Stimulated activated naive CD8-positive, alpha-beta T cell treated with anti-CD3 and anti-CD28 coated beads, Interleukin-15, amount 100 ng/mL, for 72 hours (primary cell): ENCODE measurements around the gene FOXD4L1.
A peak's percentile ranks its signal among the peaks of the same experiment; 100 is the strongest.
"Not testable (repeated sequence)": the region's sequence is repeated elsewhere in the genome, so short reads cannot be mapped to it uniquely, and the experiment has no call there.

Experiments used
- ATAC-seq: fragments of 150-1000 bp; cut with Tn5 transposase; 2 replicates; pipeline ENCODE4 v1.10.0; 2021; ENCODE audit warnings: mild to moderate bottlenecking, moderate library complexity
- DNase-seq, 2 donors: peaks; one replicate each; pipeline ENCODE4 v3.0.0; 2021 to 2022
- H3K27ac Mint-ChIP-seq, 2 donors: one replicate each; pipeline ENCODE4 v1.8.0; 2022; ENCODE audit warnings: mild to moderate bottlenecking in 2 of 2, mixed read lengths in 2 of 2, moderate library complexity in 2 of 2
- H3K27me3 Mint-ChIP-seq: one replicate; pipeline ENCODE4 v1.8.0; 2022; ENCODE audit warnings: mixed read lengths
- H3K4me1 Mint-ChIP-seq: one replicate; pipeline ENCODE4 v1.8.0; 2022; ENCODE audit warnings: mild to moderate bottlenecking, mixed read lengths
- H3K4me3 Mint-ChIP-seq, 2 donors: one replicate each; pipeline ENCODE4 v1.8.0; 2022; ENCODE audit warnings: mild to moderate bottlenecking in 2 of 2, mixed read lengths in 2 of 2, moderate library complexity in 1 of 2
- H3K9me3 Mint-ChIP-seq, 2 donors: one replicate each; pipeline ENCODE4 v1.8.0; 2022; ENCODE audit warnings: mixed read lengths in 2 of 2

FOXD4L1 gene

DNA sequence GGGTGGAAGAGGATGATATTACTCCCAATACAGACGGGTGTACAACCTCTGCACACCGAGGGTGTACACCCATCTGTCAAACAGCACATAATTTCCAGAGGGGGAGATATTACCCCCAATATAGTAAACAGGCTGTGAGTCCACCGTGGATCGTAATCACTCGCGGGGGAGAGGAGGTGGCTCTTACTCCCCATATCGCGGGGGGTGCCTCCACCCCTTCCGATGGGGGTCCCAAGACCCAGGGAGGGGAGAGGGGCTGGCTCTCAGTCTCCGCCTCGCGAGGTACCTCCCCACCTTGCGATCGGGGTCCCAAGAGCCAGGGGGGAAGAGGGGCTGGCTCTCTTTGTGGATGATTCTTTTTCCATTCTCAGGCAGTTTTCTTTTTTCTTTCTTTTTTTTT, 13.4 kb downstream of the FOXD4L1 start:
- H3K27me3 Mint-ChIP-seq = peaks cover 21% of the 10 kb centered on the region
- not testable (repeated sequence) for DNase-seq, H3K4me1 Mint-ChIP-seq, H3K27ac Mint-ChIP-seq, H3K4me3 Mint-ChIP-seq, H3K9me3 Mint-ChIP-seq
- ATAC-seq = peak; percentile 39

DNA sequence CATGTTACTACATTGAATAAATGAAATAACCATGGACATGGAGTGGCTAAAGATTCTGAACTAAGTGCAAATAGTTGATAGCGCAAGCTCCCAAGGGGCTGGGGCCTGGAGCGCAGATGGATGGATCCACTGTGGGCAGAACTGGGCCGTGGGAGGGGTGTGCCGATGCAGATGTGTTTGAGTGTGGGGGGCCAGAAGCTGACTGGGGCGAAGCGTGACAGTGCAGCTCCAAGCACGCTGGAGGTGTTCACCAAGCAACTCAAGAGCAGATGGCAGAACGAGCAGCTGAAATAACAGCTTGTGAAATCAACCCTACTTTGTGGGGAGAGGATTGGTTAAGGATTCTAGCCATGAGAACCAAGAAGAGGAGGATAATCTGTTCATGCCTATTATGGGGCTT, 17.0 kb downstream of the FOXD4L1 start:
- not testable (repeated sequence) for H3K9me3 Mint-ChIP-seq, H3K27ac Mint-ChIP-seq, H3K4me3 Mint-ChIP-seq, H3K27me3 Mint-ChIP-seq, ATAC-seq, H3K4me1 Mint-ChIP-seq, DNase-seq

DNA sequence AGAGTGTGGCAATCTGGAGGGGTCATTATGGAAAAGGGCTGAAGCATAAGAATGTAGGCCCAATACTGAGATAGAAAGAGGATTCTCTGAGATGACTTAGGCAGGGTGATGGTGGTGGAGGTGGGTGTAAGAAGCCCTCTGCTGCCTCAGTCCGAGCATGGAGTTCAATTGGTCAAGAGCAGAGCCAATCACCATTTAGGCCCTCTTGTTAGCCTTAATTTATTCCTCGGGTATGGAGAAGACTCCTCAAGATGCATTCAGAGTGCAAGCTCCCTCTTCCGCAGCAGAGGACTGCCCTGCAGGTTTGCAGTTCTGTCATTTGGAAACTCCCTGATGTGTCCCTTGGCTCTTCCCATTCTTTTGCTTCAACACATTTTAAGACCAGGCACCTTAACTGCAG, 17.5 kb downstream of the FOXD4L1 start:
- not testable (repeated sequence) for H3K4me3 Mint-ChIP-seq, H3K4me1 Mint-ChIP-seq, DNase-seq, ATAC-seq, H3K9me3 Mint-ChIP-seq, H3K27ac Mint-ChIP-seq, H3K27me3 Mint-ChIP-seq

DNA sequence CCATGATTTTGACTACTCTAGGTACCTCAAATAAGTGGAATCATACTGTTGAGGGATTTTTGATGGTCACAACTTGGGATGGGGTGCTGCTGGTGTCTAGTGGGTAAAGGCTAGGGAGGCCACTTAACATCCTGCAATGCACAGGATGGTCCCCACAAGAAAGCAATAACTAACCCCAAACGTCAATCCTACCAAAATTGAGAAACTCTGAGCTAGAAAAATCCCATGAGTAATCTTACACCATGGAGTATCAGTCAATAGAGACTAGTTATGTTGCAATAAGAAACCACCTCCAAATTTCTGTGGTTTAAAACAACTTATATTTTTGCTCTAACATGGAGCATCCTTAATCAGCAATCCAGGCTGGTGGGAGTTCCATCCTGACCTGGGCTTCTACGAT, 18.6 kb downstream of the FOXD4L1 start:
- not testable (repeated sequence) for DNase-seq, H3K27me3 Mint-ChIP-seq, H3K9me3 Mint-ChIP-seq, H3K27ac Mint-ChIP-seq, H3K4me3 Mint-ChIP-seq, H3K4me1 Mint-ChIP-seq
- ATAC-seq = peak; percentile 90

DNA sequence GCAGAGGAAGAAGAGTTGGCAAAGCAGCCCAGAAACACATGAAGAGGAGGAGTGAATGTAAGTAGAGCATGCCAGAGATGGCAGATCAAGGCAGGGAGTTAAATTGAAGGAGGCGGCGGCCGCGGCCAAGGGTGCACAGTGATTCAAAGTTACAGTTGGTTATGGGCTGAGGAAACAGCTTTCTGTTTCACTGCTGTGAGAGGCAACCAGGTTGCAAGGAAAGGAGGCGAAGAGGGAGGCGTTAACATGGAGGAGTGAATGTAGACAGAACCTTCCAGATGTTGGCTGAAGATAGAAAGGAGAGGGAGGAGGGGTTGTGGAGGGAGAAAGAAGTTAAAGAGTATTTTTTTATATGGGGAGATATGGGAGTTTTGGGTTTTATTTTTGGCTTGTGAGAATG, 22.4 kb downstream of the FOXD4L1 start:
- DNase-seq, H3K27me3 Mint-ChIP-seq, H3K27ac Mint-ChIP-seq, H3K4me1 Mint-ChIP-seq, H3K4me3 Mint-ChIP-seq, H3K9me3 Mint-ChIP-seq: not testable (repeated sequence)
- ATAC-seq = peak; percentile 38

DNA sequence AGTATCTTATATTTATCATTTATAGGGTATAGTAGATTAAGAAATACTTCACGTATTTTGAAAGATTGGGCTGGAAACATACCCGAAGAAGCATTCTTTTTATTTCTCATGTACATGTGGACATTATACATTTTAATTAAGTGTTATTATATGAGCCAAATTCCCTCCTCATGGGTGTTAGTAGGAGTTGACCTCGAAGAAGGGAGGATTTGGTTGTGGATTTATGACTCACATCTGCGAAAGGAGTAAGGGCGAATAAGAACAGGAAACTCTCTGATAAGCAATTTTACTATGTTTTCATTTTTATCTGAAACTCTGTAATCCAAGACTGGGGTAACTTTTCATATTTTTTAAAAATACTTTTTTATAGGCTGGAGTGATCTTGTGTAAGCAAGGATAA, 23.0 kb downstream of the FOXD4L1 start:
- not testable (repeated sequence) for H3K4me3 Mint-ChIP-seq, DNase-seq, H3K9me3 Mint-ChIP-seq, H3K27ac Mint-ChIP-seq, ATAC-seq, H3K4me1 Mint-ChIP-seq, H3K27me3 Mint-ChIP-seq

DNA sequence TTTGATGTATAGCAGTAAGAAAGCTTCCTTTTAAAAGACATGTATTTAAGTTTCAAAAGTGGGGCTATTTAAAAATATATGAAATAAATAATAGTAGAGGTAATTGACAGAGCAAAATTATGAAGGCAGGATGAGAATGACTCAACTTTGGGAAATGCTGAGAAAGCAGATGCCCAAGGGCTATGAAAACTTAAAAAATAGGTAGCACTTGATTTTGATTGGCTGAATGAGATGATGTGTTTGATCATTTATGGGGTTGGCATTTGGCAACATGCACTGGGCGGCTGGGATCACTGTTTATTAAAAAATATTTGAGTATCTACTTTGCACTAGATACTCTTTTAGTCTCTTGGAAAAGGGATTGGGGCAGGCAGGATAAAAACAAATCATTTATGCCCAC, 26.5 kb downstream of the FOXD4L1 start:
- not testable (repeated sequence) for H3K27ac Mint-ChIP-seq, ATAC-seq, H3K27me3 Mint-ChIP-seq, DNase-seq, H3K4me3 Mint-ChIP-seq, H3K4me1 Mint-ChIP-seq, H3K9me3 Mint-ChIP-seq

DNA sequence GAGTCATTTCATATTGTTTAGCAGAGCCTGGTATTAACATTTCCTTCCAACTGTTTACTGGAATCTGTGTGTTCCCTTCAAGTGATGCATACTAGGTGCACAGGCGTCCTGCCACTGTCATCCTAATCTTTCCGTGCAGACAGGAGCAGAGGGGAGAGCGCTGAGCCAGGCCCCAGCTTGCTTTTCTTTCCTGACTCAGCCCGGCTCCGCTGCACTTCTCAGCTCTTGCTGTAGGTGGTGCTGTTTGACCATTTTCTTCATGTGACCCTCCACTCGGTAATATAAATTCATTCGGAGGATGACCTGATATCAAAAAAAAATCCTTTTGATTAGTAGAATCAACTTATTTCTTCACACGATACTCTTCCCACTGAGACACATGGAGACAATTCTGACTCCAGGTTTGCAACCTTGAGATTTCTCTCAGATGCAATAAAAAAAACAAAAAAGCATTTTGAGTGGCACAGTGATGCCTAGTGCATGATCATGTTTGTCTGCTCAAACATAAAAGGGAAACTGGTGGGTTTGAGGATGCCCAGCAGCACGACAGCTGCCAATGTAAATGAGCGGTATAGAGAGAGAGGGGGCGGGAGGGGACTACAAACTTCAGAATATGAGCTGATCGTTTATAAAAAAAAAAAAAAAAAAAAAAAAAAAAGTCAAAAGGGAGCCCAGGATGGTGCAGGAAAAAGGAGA, 29.0 kb downstream of the FOXD4L1 start:
- H3K4me3 Mint-ChIP-seq, H3K4me1 Mint-ChIP-seq, H3K9me3 Mint-ChIP-seq, H3K27ac Mint-ChIP-seq, DNase-seq, H3K27me3 Mint-ChIP-seq: not testable (repeated sequence)
- peak; percentile 84 for ATAC-seq

DNA sequence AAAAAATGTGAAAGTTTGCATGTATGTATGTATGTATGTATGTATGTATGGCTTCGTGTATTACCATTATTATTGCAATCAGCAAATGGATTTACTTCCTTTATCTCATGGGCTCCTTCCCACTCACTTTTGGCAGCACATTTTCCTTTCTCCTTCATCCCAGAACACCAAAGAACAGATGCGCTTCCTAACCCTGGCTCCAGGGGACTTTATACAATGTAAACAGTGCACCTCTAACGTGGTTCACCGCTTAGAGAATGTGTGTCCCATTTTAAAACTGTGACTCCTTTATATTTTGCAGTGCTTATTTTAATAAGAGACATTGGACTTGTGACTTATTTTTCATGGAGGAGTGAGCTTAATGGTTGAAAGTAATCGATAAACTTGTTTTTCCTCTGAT, 29.7 kb downstream of the FOXD4L1 start:
- not testable (repeated sequence) for H3K9me3 Mint-ChIP-seq, H3K4me3 Mint-ChIP-seq, H3K27ac Mint-ChIP-seq, DNase-seq, H3K4me1 Mint-ChIP-seq, ATAC-seq, H3K27me3 Mint-ChIP-seq

DNA sequence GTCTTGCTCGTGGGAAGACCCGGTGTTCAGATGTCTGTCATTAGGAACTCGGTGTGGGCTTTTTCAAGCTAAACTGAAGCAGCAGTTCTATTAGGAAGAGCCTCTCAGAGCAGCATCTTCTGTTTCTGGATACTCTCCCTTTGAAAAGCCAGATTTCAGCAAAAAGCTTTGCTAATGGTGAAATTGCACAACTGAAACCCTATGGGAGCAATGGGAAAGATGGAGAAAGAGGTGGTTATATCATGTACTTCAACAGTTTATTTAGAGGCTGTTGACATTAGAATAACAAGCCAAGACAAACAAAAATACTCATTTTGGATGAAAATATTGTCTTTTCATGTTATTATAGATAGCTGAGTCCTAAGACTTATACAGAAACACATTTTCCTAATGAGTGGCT, 30.4 kb downstream of the FOXD4L1 start:
- not testable (repeated sequence) for H3K27ac Mint-ChIP-seq, H3K9me3 Mint-ChIP-seq, H3K4me3 Mint-ChIP-seq

DNA sequence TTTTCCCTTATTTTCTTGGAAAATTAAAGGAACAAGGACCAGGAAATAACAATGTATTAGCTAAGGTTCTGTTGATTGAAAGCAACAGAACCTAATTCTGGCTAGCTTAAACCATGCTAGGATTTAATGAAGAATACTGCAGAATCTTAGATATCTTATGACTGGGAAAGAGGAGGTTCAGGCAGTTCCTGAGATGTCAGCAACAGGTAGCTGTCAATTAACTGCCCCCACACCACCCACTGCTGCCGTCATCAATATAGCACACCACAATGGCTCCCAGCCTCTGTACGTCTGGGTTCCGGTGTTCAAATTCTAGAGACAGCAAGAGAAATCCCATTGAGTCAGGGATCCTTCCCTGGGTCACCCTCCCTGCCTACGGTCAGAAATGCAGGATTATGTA, 34.5 kb downstream of the FOXD4L1 start:
- not testable (repeated sequence) for ATAC-seq, H3K4me3 Mint-ChIP-seq, H3K27me3 Mint-ChIP-seq, H3K27ac Mint-ChIP-seq, H3K4me1 Mint-ChIP-seq, H3K9me3 Mint-ChIP-seq, DNase-seq

More for the DNA sequence above, 30.4 kb downstream of the FOXD4L1 start:
- H3K4me1 Mint-ChIP-seq, H3K27me3 Mint-ChIP-seq, DNase-seq, ATAC-seq: not testable (repeated sequence)

DNA sequence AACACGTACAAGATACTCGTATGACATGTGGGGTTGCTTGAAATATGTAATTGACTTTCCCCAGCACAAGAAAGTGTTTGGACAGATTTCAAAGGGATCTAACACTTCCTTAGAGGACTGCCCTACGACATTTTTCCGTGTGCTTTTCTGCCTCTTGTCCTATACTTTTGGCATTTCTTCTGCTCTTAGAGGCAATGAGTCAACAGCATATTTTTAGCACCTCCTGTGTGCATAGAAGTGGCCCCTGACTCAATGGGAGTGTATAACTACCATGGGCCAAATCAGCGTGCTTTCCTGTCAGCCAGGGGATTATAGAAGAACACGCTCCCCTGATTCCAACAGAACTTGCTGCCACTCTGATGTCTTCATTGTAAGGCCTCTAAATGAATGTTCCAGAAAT, 38.1 kb downstream of the FOXD4L1 start:
- not testable (repeated sequence) for H3K27ac Mint-ChIP-seq

DNA sequence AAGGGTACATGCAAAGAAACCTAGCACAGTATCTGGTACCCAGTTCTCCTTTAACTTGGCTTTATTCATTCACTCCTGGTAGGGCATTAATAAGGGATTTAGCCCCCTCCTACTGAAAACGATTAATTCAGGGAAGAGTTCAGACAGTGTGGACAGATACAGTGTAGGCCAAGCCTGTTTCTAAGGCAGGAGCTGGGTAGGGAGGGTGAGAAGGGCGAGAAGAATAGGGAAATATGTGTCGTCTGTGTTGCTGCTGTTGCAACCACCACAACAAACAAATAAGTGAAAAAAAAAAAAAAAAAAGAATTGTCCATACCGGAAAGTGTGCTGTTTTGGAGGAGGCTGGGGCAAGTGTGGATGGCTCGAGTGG, 42.4 kb downstream of the FOXD4L1 start:
- not testable (repeated sequence) for DNase-seq, H3K4me1 Mint-ChIP-seq, ATAC-seq, H3K27ac Mint-ChIP-seq, H3K9me3 Mint-ChIP-seq
- H3K27me3 Mint-ChIP-seq = peaks cover 19% of the 10 kb centered on the region
- peak overlapping the region; percentile 75 to 76 for H3K4me3 Mint-ChIP-seq

More for the DNA sequence above, 38.1 kb downstream of the FOXD4L1 start:
- not testable (repeated sequence) for DNase-seq, ATAC-seq, H3K4me3 Mint-ChIP-seq, H3K4me1 Mint-ChIP-seq, H3K9me3 Mint-ChIP-seq
- H3K27me3 Mint-ChIP-seq = peaks cover 10% of the 10 kb centered on the region

DNA sequence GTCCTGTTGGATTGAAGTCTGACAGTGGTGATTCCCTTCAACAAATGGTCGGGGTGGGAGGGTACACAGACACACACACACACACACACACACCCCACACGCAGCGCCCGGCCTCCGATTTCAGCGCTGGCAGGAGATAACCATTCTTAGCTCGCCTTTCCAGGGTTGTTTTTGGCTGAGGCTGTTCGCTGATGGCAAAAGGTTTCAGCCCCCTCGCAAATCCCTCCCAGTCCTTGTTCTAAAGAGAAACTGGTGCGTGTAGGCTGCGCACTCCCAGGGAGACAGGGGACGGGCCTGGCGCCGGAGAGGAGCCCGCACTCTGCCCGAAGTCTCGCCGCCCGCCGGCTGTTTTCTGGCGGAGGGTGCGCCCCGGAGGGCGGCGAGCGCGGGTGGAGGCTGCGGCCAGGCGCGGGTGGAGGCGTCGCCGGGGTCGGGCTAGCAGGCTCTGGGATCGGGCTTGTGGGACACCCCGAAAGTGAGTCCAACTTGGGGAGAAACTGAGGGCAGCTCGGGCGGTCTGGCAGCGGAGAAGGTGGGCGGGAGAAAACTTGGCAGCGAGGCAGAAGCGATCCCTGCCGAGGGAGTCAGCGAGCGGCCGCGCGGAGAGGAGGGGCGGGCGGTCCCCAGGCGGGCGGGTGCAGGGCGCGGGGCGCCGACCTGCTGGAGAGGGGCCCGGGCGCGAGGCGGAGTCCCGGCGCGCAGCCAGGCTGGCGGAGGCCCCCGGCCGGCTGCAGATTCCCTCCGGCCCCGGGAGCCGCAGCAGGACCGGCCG, 42.9 kb downstream of the FOXD4L1 start:
- Mint-ChIP-seq H3K4me3 (peak overlapping the region; percentile 75 to 76), H3K27me3 (peaks cover 19% of the 10 kb centered on the region)
- ATAC-seq (peak; percentile 80), DNase-seq (peak; percentile 18 to 33)
- not testable (repeated sequence) for H3K27ac Mint-ChIP-seq, H3K9me3 Mint-ChIP-seq, H3K4me1 Mint-ChIP-seq

DNA sequence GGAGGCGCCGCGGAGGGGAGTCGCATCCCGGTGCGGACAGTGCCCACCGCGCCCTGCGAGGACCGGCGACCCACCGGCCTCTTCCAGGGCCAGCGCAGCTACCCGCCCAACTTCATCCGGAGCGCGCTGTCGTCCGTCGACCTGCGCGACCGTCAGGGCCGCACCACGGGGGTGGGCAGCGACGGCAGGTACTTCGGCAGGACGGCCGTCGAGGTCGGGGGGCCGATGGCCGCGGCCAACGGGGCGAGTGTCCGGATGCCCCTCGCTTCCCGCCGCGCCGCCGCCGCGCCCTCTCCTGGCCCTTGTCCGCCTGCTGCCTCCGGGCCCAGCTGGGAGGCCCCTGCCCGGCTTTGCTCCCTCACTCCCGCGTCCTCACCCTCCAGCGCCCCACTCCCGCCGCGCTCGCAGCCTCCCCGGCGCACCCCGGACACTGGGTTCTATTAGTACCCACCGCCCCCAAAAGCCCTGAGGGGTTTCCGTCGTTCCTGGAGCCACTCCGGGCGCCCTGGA, 43.6 kb downstream of the FOXD4L1 start:
- Mint-ChIP-seq H3K27ac (peak overlapping the region in 1 of 2 donors; percentile 60), H3K4me3 (peak overlapping the region; percentile 81 to 89), H3K27me3 (peaks cover 19% of the 10 kb centered on the region)
- H3K9me3 Mint-ChIP-seq, H3K4me1 Mint-ChIP-seq: not testable (repeated sequence)
- peak; percentile 60 for ATAC-seq
- peak in 1 of 2 donors; percentile 11 for DNase-seq

DNA sequence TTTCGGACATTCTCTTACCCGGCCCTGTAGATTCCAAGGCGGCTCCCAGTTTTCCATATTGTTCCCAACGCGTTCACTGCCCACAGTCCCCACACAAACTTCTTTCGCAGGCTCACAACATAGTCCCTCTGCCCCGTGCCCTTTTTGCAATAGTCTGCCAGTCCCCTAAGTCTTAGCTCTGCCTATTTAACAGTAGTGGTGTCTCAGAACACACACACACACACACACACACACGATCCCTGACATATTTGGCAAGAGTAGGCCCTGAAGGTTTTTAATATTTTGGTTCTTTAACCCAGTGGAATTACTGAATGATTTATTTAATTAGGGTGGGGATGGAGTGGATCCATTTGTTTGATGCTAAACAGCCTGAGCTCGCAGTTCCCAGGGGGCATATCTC, 44.1 kb downstream of the FOXD4L1 start:
- Mint-ChIP-seq H3K4me3 (peak overlapping the region; percentile 81 to 89), H3K27ac (peak overlapping the region in 1 of 2 donors; percentile 60), H3K27me3 (peaks cover 19% of the 10 kb centered on the region)
- DNase-seq, H3K4me1 Mint-ChIP-seq, H3K9me3 Mint-ChIP-seq, ATAC-seq: not testable (repeated sequence)
